ENCODE measurements around the gene MRPS6. TPM values are rescaled to one million over a fixed set of nuclear protein-coding genes. Genes with fewer than 3 reads are reported as not detected.

MRPS6 gene
- total and polyA plus RNA-seq, 2 donors = 21.3 to 81.8 TPM

- peaks cover 1 to 15% of the 10 kb centered on the region in 2 donors for H3K9me3 ChIP-seq (ENCODE audit: control insufficient read depth in 2 of 2, insufficient read depth in 1 of 2, low read length in 1 of 2)
- peaks cover 0 to 3% of the 10 kb centered on the region in 2 donors for H3K4me1 ChIP-seq (ENCODE audit: control insufficient read depth in 2 of 2, insufficient read depth in 2 of 2, low read length in 2 of 2)
- 96% methylated on average over 10 of the region's 10 CpGs for WGBS
- peaks cover 8 to 9% of the 10 kb centered on the region in 2 donors for H3K36me3 ChIP-seq (ENCODE audit: control insufficient read depth in 2 of 2, insufficient read depth in 2 of 2, low read length in 1 of 2)
- no peak overlapping the region for H3K27ac ChIP-seq (ENCODE audit: low read depth in 1 of 2, low read length in 1 of 2)
- H3K27me3 ChIP-seq (ENCODE audit: control insufficient read depth in 2 of 2, insufficient read depth in 1 of 2, low read length in 1 of 2) = no peaks in the 10 kb centered on the region
- no peak overlapping the region for H3K4me3 ChIP-seq (ENCODE audit: low read length in 2 of 2)
- DNase-seq (ENCODE audit: low read depth in 6 of 9, low spot score in 9 of 9) = no peak
Measured at GRCh38 chr21:34147792-34148418, 74.5 kb downstream of the MRPS6 start.

GRCh38 chr21:34148419-34148804 lies 75.0 kb downstream of the MRPS6 start:
- Histone ChIP-seq H3K4me1 (ENCODE audit: control insufficient read depth in 2 of 2, insufficient read depth in 2 of 2, low read length in 2 of 2) (peaks cover 0 to 3% of the 10 kb centered on the region in 2 donors), H3K27me3 (ENCODE audit: control insufficient read depth in 2 of 2, insufficient read depth in 1 of 2, low read length in 1 of 2) (no peaks in the 10 kb centered on the region), H3K9me3 (ENCODE audit: control insufficient read depth in 2 of 2, insufficient read depth in 1 of 2, low read length in 1 of 2) (peaks cover 1 to 15% of the 10 kb centered on the region in 2 donors), H3K36me3 (ENCODE audit: control insufficient read depth in 2 of 2, insufficient read depth in 2 of 2, low read length in 1 of 2) (peaks cover 2 to 5% of the 10 kb centered on the region in 2 donors), H3K4me3 (ENCODE audit: low read length in 2 of 2) (no peak overlapping the region), H3K27ac (ENCODE audit: low read depth in 1 of 2, low read length in 1 of 2) (no peak overlapping the region)
- DNase-seq (ENCODE audit: low read depth in 6 of 9, low spot score in 9 of 9) = no peak
- WGBS = 99% methylated on average over 3 of the region's 3 CpGs

- peaks cover 0 to 4% of the 10 kb centered on the region in 2 donors for H3K36me3 ChIP-seq (ENCODE audit: control insufficient read depth in 2 of 2, insufficient read depth in 2 of 2, low read length in 1 of 2)
- no peak for DNase-seq (ENCODE audit: low read depth in 6 of 9, low spot score in 9 of 9)
- H3K9me3 ChIP-seq (ENCODE audit: control insufficient read depth in 2 of 2, insufficient read depth in 1 of 2, low read length in 1 of 2) = peaks cover 1 to 15% of the 10 kb centered on the region in 2 donors
- H3K27ac ChIP-seq (ENCODE audit: low read depth in 1 of 2, low read length in 1 of 2) = no peak overlapping the region
- no peaks in the 10 kb centered on the region for H3K27me3 ChIP-seq (ENCODE audit: control insufficient read depth in 2 of 2, insufficient read depth in 1 of 2, low read length in 1 of 2)
- peaks cover under 1 to 3% of the 10 kb centered on the region in 2 donors for H3K4me1 ChIP-seq (ENCODE audit: control insufficient read depth in 2 of 2, insufficient read depth in 2 of 2, low read length in 2 of 2)
- WGBS = 99% methylated on average over 7 of the region's 7 CpGs
- no peak overlapping the region for H3K4me3 ChIP-seq (ENCODE audit: low read length in 2 of 2)
Measured at GRCh38 chr21:34148826-34149558, 75.6 kb downstream of the MRPS6 start.

GRCh38 chr21:34152500-34152899 lies 79.1 kb downstream of the MRPS6 start:
- Histone ChIP-seq H3K4me1 (ENCODE audit: control insufficient read depth in 2 of 2, insufficient read depth in 2 of 2, low read length in 2 of 2) (peaks cover 3 to 5% of the 10 kb centered on the region in 2 donors), H3K27ac (ENCODE audit: low read depth in 1 of 2, low read length in 1 of 2) (no peak overlapping the region), H3K27me3 (ENCODE audit: control insufficient read depth in 2 of 2, insufficient read depth in 1 of 2, low read length in 1 of 2) (no peaks in the 10 kb centered on the region), H3K4me3 (ENCODE audit: low read length in 2 of 2) (no peak overlapping the region), H3K36me3 (ENCODE audit: control insufficient read depth in 2 of 2, insufficient read depth in 2 of 2, low read length in 1 of 2) (no peaks in the 10 kb centered on the region), H3K9me3 (ENCODE audit: control insufficient read depth in 2 of 2, insufficient read depth in 1 of 2, low read length in 1 of 2) (no peaks in the 10 kb centered on the region)
- no peak for DNase-seq (ENCODE audit: low read depth in 6 of 9, low spot score in 9 of 9)
- WGBS = 93% methylated on average over 5 of the region's 5 CpGs

- Histone ChIP-seq H3K9me3 (ENCODE audit: control insufficient read depth in 2 of 2, insufficient read depth in 1 of 2, low read length in 1 of 2) (peaks cover 0 to 15% of the 10 kb centered on the region in 2 donors), H3K27me3 (ENCODE audit: control insufficient read depth in 2 of 2, insufficient read depth in 1 of 2, low read length in 1 of 2) (no peaks in the 10 kb centered on the region), H3K4me1 (ENCODE audit: control insufficient read depth in 2 of 2, insufficient read depth in 2 of 2, low read length in 2 of 2) (peaks cover 0 to 5% of the 10 kb centered on the region in 2 donors), H3K4me3 (ENCODE audit: low read length in 2 of 2) (no peak overlapping the region), H3K36me3 (ENCODE audit: control insufficient read depth in 2 of 2, insufficient read depth in 2 of 2, low read length in 1 of 2) (no peaks in the 10 kb centered on the region), H3K27ac (ENCODE audit: low read depth in 1 of 2, low read length in 1 of 2) (peak overlapping the region; percentile 23 to 53)
- DNase-seq (ENCODE audit: low read depth in 6 of 9, low spot score in 9 of 9) = peak in 4 of 9 donors; percentile 27 to 66 (median 28)
- 88% methylated on average over 5 of the region's 5 CpGs for WGBS
Measured at GRCh38 chr21:34154878-34155277, 81.5 kb downstream of the MRPS6 start.

- 92% methylated on average over 3 of the region's 3 CpGs for WGBS
- Histone ChIP-seq H3K36me3 (ENCODE audit: control insufficient read depth in 2 of 2, insufficient read depth in 2 of 2, low read length in 1 of 2) (no peaks in the 10 kb centered on the region), H3K4me3 (ENCODE audit: low read length in 2 of 2) (no peak overlapping the region), H3K27ac (ENCODE audit: low read depth in 1 of 2, low read length in 1 of 2) (no peak overlapping the region), H3K27me3 (ENCODE audit: control insufficient read depth in 2 of 2, insufficient read depth in 1 of 2, low read length in 1 of 2) (no peaks in the 10 kb centered on the region), H3K4me1 (ENCODE audit: control insufficient read depth in 2 of 2, insufficient read depth in 2 of 2, low read length in 2 of 2) (peaks cover 0 to 5% of the 10 kb centered on the region in 2 donors), H3K9me3 (ENCODE audit: control insufficient read depth in 2 of 2, insufficient read depth in 1 of 2, low read length in 1 of 2) (peaks cover 0 to 21% of the 10 kb centered on the region in 2 donors)
- DNase-seq (ENCODE audit: low read depth in 6 of 9, low spot score in 9 of 9) = no peak
Measured at GRCh38 chr21:34156957-34157356, 83.6 kb downstream of the MRPS6 start.

- WGBS = 97% methylated on average over 2 of the region's 2 CpGs
- Histone ChIP-seq H3K9me3 (ENCODE audit: control insufficient read depth in 2 of 2, insufficient read depth in 1 of 2, low read length in 1 of 2) (peaks cover 0 to 21% of the 10 kb centered on the region in 2 donors), H3K4me3 (ENCODE audit: low read length in 2 of 2) (no peak overlapping the region), H3K36me3 (ENCODE audit: control insufficient read depth in 2 of 2, insufficient read depth in 2 of 2, low read length in 1 of 2) (no peaks in the 10 kb centered on the region), H3K27ac (ENCODE audit: low read depth in 1 of 2, low read length in 1 of 2) (no peak overlapping the region), H3K4me1 (ENCODE audit: control insufficient read depth in 2 of 2, insufficient read depth in 2 of 2, low read length in 2 of 2) (peaks cover 0 to 5% of the 10 kb centered on the region in 2 donors), H3K27me3 (ENCODE audit: control insufficient read depth in 2 of 2, insufficient read depth in 1 of 2, low read length in 1 of 2) (no peaks in the 10 kb centered on the region)
- DNase-seq (ENCODE audit: low read depth in 6 of 9, low spot score in 9 of 9) = no peak
Measured at GRCh38 chr21:34157521-34157920, 84.1 kb downstream of the MRPS6 start.

GRCh38 chr21:34158866-34159835 lies 85.8 kb downstream of the MRPS6 start:
- H3K27ac ChIP-seq (ENCODE audit: low read depth in 1 of 2, low read length in 1 of 2) = no peak overlapping the region
- no peak for DNase-seq (ENCODE audit: low read depth in 6 of 9, low spot score in 9 of 9)
- H3K4me3 ChIP-seq (ENCODE audit: low read length in 2 of 2) = no peak overlapping the region
- WGBS = 97% methylated on average over 36 of the region's 36 CpGs
- no peaks in the 10 kb centered on the region for H3K36me3 ChIP-seq (ENCODE audit: control insufficient read depth in 2 of 2, insufficient read depth in 2 of 2, low read length in 1 of 2)
- H3K4me1 ChIP-seq (ENCODE audit: control insufficient read depth in 2 of 2, insufficient read depth in 2 of 2, low read length in 2 of 2) = peaks cover 0 to 3% of the 10 kb centered on the region in 2 donors
- H3K9me3 ChIP-seq (ENCODE audit: control insufficient read depth in 2 of 2, insufficient read depth in 1 of 2, low read length in 1 of 2) = peaks cover 0 to 21% of the 10 kb centered on the region in 2 donors
- no peaks in the 10 kb centered on the region for H3K27me3 ChIP-seq (ENCODE audit: control insufficient read depth in 2 of 2, insufficient read depth in 1 of 2, low read length in 1 of 2)

Measured in thymus (tissue), 11 donors.